HUES48 (cell line): ENCODE measurements around the gene HIVEP1.

Experiments
- H3K27ac ChIP-seq: one replicate; pipeline ENCODE4 v1.7.0; 2013; ENCODE audit warnings: low read depth, low read length, inconsistent platforms
- H3K27me3 ChIP-seq: 2 replicates; pipeline ENCODE4 v1.6.1; 2013; ENCODE audit warnings: mild to moderate bottlenecking, low read length; ENCODE audit not compliant: control insufficient read depth, insufficient read depth
- H3K36me3 ChIP-seq: 2 replicates; pipeline ENCODE4 v1.6.1; 2013; ENCODE audit warnings: low read length; ENCODE audit not compliant: control insufficient read depth, insufficient read depth
- H3K4me1 ChIP-seq: 2 replicates; pipeline ENCODE4 v1.6.1; 2013; ENCODE audit warnings: mild to moderate bottlenecking, low read length; ENCODE audit not compliant: control insufficient read depth, insufficient read depth
- H3K4me3 ChIP-seq: 2 replicates; pipeline ENCODE4 v1.5.1; 2013; ENCODE audit warnings: mild to moderate bottlenecking, low read depth, low read length
- H3K9ac ChIP-seq: 2 replicates; pipeline ENCODE4 v1.6.1; 2013; ENCODE audit warnings: mild to moderate bottlenecking, low read depth, low read length, moderate library complexity
- H3K9me3 ChIP-seq: 2 replicates; pipeline ENCODE4 v1.6.1; 2013; ENCODE audit warnings: low read length; ENCODE audit not compliant: control insufficient read depth, insufficient read depth

HIVEP1 gene

DNA sequence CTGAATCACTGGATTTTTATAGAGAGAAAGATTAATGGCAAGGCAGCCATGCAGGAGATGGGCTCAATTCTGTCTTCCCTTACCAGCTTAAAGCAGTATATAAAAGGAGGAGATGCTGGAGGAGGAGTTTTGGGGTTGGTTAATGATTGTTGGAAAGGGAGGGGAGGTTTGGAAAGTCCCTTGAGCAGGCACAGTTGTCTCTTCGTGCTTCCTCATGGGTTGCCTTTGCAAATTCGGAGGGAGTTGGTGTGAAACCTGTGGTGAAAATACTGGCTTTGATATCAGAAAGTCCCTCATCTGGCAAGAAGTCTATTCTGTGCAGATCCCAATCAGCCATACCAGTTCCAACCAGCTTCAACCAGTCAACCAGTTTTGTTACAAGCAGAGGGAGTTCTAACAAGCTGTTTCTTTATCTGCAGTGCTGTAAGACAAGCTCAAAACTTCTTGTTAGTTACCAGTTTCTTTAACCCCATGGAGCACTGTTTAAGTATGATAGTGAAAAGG is 107.0 kb downstream of the HIVEP1 start:
- peaks cover 33% of the 10 kb centered on the region for H3K36me3 ChIP-seq
- H3K9me3 ChIP-seq: no peaks in the 10 kb centered on the region
- no peaks in the 10 kb centered on the region for H3K4me1 ChIP-seq
- no peak overlapping the region for H3K4me3 ChIP-seq
- H3K27me3 ChIP-seq: no peaks in the 10 kb centered on the region
- no peak overlapping the region for H3K27ac ChIP-seq
- no peak overlapping the region for H3K9ac ChIP-seq

DNA sequence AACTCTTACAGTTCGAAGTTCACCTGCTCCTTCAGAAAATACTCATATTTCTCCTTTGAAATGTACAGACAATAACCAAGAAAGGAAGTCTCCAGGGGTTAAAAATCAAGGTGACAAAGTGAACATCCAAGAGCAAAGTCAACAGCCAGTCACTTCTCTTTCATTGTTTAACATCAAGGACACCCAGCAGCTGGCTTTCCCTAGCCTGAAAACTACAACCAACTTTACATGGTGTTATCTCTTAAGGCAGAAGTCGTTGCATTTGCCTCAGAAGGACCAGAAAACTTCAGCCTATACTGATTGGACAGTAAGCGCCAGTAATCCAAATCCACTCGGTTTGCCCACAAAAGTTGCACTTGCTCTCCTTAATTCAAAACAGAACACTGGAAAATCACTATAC is 113.3 kb downstream of the HIVEP1 start:
- H3K36me3 ChIP-seq: peaks cover 53% of the 10 kb centered on the region
- H3K9ac ChIP-seq: no peak overlapping the region
- H3K27ac ChIP-seq: no peak overlapping the region
- no peaks in the 10 kb centered on the region for H3K4me1 ChIP-seq
- no peak overlapping the region for H3K4me3 ChIP-seq
- no peaks in the 10 kb centered on the region for H3K9me3 ChIP-seq
- no peaks in the 10 kb centered on the region for H3K27me3 ChIP-seq

DNA sequence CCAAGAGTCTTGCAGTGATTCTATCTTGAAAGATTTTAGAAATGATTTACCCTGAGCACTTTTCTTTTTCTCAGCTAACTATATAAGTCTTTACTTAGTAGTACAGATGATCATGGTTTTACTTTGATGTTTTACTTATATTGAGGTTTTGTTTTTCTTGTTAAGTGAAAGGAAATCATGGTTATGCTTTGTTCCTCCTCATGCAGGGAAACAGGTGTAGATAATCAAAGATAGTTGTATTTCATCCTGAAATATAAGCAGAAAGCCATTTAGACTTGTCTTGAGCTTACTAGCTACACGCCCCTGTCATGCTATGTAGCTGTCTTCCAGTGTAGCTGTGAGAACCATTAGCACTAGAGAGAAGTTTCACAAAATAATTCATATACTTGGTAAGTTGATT is 113.9 kb downstream of the HIVEP1 start:
- no peaks in the 10 kb centered on the region for H3K4me1 ChIP-seq

DNA sequence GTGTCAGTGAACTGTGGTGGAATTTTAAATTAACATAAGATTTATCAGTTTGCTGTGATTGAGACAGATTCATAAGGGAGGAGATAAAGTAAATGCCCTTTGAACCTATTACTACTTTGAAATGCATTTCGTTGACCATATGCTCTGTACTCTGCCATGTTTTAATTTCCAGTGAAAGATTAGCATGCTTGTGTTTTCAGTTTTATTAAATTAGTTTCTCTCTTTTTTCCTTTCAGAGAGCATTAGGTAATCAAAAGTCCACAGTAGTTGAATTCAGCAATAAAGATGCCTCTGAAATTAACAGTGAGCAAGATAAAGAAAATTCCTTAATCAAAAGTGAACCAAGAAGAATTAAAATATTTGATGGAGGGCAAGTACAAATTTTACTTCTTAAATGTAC is 117.4 kb downstream of the HIVEP1 start:
- Histone ChIP-seq H3K9ac (no peak overlapping the region), H3K4me1 (no peaks in the 10 kb centered on the region), H3K36me3 (peaks cover 29% of the 10 kb centered on the region), H3K27me3 (no peaks in the 10 kb centered on the region), H3K27ac (no peak overlapping the region), H3K4me3 (no peak overlapping the region), H3K9me3 (no peaks in the 10 kb centered on the region)

More for the DNA sequence above, 113.9 kb downstream of the HIVEP1 start:
- Histone ChIP-seq H3K27ac (no peak overlapping the region), H3K4me3 (no peak overlapping the region), H3K9ac (no peak overlapping the region), H3K27me3 (no peaks in the 10 kb centered on the region), H3K36me3 (peaks cover 51% of the 10 kb centered on the region), H3K9me3 (no peaks in the 10 kb centered on the region)

DNA sequence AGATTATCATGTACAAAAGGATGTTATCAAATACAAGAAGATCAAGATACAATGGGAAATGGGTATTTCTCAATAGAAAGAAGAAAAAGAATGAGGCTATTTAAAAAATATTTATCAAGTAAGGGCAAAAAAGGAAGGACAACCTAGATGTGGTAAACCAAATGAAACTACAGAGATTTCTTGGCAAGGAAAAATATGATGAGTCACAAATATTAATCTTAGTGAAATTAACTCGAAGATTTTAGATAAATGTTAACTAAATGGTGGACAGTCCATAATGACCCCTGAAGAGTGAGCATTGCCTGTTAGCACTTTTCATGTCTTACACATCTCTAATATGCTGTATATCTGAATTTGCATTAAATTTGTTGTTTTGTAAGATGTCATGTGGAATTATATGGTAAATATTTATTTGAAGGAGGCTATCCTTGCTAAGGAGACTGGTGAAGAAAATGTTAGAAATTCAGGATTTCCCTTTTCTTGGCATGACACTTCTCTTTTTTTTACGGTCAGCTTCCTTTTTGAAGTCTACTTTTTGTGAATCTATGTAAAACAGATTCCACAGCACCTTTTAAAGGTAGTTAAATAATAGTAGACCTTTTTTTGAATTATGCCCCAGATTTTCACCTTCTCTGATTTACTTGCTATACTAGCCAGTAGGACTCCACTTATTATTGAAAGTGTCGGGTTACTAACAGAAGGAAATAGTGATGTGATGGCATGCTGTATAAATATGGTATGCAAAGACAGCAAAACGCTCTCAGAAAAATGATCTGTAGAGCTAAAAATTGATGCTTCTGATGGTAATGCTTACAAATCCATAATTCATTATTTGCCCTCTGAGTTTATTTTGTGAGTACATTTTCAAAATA is 120.5 kb downstream of the HIVEP1 start:
- Histone ChIP-seq H3K27me3 (no peaks in the 10 kb centered on the region), H3K4me1 (no peaks in the 10 kb centered on the region), H3K9me3 (no peaks in the 10 kb centered on the region), H3K27ac (no peak overlapping the region), H3K4me3 (no peak overlapping the region), H3K36me3 (peaks cover 33% of the 10 kb centered on the region), H3K9ac (no peak overlapping the region)

DNA sequence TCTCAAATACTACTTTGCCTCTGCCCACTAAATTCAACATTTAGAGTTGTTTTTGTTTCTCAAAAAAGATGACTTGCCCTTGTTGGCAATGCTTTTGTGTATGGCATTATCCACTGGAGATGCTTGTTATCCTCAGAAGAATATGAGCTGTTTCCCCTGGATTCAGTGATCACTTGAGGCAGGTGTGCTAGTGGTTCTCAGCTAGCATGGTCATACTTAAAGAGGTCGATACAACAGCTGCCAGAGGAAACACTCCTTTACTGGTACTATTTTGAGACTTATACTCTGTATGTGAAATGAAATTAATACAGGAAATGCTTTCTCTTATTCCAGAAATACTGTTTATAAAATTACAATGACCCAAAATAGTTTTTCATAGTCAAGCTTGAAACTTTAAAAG is 122.5 kb downstream of the HIVEP1 start:
- Histone ChIP-seq H3K9me3 (peaks cover 14% of the 10 kb centered on the region), H3K27ac (no peak overlapping the region), H3K27me3 (no peaks in the 10 kb centered on the region), H3K36me3 (peaks cover 53% of the 10 kb centered on the region), H3K4me1 (no peaks in the 10 kb centered on the region), H3K9ac (no peak overlapping the region), H3K4me3 (no peak overlapping the region)

DNA sequence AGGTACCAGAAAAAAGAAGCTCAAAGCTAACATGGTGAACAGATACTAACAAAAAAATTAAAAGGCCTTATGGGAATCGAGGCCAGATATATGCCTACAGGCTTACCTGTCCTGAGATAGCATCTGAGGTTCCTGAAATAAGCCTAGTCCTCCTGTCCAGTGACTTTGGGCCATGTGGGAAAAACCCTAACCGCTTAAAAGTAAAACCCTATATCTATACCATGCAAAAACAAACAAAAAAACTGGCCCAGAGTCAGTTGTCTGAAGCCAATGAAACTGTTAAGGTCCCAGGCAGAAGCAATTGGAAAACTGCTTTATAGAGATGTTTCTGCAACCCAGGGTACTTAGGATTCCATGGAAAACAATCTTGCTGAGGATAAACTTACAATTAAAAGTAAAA is 122.9 kb downstream of the HIVEP1 start:
- H3K4me3 ChIP-seq: no peak overlapping the region
- no peak overlapping the region for H3K9ac ChIP-seq
- H3K27me3 ChIP-seq: no peaks in the 10 kb centered on the region
- H3K9me3 ChIP-seq: peaks cover 17% of the 10 kb centered on the region
- H3K27ac ChIP-seq: no peak overlapping the region
- H3K4me1 ChIP-seq: no peaks in the 10 kb centered on the region
- H3K36me3 ChIP-seq: peaks cover 54% of the 10 kb centered on the region

DNA sequence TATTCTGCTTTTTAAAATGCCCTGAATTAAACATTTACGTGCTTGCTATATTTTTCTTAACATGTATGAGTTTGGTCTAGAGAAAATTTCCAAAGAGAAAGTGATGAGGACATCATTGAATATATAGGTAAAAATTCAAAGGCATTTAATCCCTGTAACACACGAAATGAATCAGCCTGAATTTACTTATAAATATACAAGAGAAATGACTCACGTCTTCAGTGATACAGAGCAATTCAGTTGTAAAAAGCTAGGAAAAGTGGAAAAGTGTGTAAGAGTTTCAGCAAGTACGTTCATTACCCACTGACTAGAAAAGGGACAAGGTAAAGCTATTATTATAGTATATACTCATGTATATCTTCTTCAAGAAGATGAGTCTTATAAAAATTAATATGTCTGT is 124.8 kb downstream of the HIVEP1 start:
- Histone ChIP-seq H3K9me3 (peaks cover 17% of the 10 kb centered on the region), H3K27me3 (no peaks in the 10 kb centered on the region), H3K9ac (no peak overlapping the region), H3K36me3 (peaks cover 52% of the 10 kb centered on the region), H3K4me3 (no peak overlapping the region), H3K4me1 (no peaks in the 10 kb centered on the region), H3K27ac (no peak overlapping the region)

DNA sequence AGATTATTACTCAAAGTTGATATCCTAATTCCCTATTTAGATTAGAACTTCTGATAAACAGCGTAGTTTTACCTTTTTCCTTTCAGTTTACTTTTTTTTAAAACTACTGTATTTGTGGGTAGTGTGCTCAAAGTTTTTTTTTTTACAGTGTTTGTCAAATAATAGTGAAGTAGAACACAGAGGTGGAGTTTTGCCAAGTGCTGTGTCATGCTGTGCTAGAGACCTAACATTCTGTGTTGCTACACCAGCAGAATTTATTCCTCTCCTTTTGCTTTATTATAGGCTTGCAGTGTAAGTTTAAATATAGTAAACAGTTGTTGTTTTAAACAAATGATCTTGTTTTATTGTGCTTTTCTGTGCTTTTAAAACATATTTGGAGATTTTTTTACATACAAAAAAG is 125.4 kb downstream of the HIVEP1 start:
- Histone ChIP-seq H3K27ac (no peak overlapping the region), H3K9me3 (peaks cover 17% of the 10 kb centered on the region), H3K4me1 (no peaks in the 10 kb centered on the region), H3K36me3 (peaks cover 52% of the 10 kb centered on the region), H3K4me3 (no peak overlapping the region), H3K27me3 (no peaks in the 10 kb centered on the region), H3K9ac (no peak overlapping the region)

DNA sequence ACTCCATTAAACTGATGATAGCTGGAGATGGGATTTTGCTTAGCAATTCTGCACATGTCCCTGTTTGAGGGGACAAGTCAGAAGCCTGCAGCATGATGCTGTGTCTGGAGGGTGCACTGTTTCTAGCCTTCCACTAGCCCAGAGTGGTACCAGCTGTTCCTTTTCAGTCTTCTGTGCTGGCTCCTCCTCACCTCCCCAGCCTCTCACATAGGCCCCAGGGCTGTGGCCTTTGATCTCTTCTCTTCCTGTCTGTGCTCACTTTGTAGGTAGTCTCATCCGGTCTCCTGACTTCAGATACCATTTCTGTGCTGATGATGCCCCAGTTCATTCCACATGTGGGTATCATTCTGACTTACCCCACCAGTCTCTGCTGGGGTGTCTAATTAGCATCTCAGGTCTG is 126.3 kb downstream of the HIVEP1 start:
- Histone ChIP-seq H3K36me3 (peaks cover 52% of the 10 kb centered on the region), H3K4me1 (no peaks in the 10 kb centered on the region), H3K9ac (no peak overlapping the region), H3K9me3 (peaks cover 17% of the 10 kb centered on the region), H3K4me3 (no peak overlapping the region), H3K27ac (no peak overlapping the region), H3K27me3 (no peaks in the 10 kb centered on the region)

DNA sequence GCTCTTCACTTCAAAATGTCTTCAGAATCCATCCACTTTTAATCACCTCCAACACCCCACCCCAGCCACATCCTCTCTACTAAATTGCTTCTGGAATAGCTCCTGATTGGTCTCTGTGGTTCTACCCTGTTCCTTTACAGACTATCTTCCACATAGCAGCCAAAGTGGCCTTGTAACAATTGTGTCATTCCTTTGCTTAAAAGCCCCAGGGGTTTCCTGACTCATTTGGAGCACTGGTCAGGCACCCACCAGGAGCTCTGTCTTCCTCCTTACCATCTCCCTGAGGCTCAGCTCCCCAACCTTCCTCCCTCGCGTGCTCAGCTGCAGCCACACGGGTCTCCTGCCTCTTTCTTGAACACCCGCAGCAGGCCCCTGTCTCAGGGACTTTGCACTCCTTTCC is 126.8 kb downstream of the HIVEP1 start:
- H3K27ac ChIP-seq: no peak overlapping the region
- no peaks in the 10 kb centered on the region for H3K4me1 ChIP-seq
- H3K9me3 ChIP-seq: peaks cover 17% of the 10 kb centered on the region
- no peaks in the 10 kb centered on the region for H3K27me3 ChIP-seq
- H3K9ac ChIP-seq: no peak overlapping the region
- H3K4me3 ChIP-seq: no peak overlapping the region
- H3K36me3 ChIP-seq: peaks cover 52% of the 10 kb centered on the region
